Effector memory CD8-positive, alpha-beta T cell (primary cell): ENCODE measurements around the gene POLR1H.
A peak's percentile ranks its signal among the peaks of the same experiment; 100 is the strongest.

ENCODE experiments used
- ATAC-seq: fragments of 150-1000 bp; cut with Tn5 transposase; replicated peaks from 2 replicates; pipeline ENCODE4 v1.10.0; 2021; ENCODE audit warnings: mild to moderate bottlenecking, moderate library complexity
- DNase-seq, 3 experiments: peaks; one replicate each; pipeline ENCODE4 v3.0.0; 2021
- H3K27ac Mint-ChIP-seq, 2 donors: one replicate each; pipeline ENCODE4 v1.8.0; 2022; ENCODE audit warnings: mild to moderate bottlenecking in 2 of 2, mixed read lengths in 2 of 2, moderate library complexity in 2 of 2
- H3K27me3 Mint-ChIP-seq, 2 donors: one replicate each; pipeline ENCODE4 v1.8.0; 2022; ENCODE audit warnings: mixed read lengths in 2 of 2
- H3K36me3 Mint-ChIP-seq: one replicate; pipeline ENCODE4 v1.8.0; 2022; ENCODE audit warnings: mild to moderate bottlenecking, moderate library complexity, mixed read lengths; ENCODE audit not compliant: insufficient read depth
- H3K4me1 Mint-ChIP-seq, 2 donors: one replicate each; pipeline ENCODE4 v1.8.0; 2022; ENCODE audit warnings: low read depth in 2 of 2, mixed read lengths in 2 of 2
- H3K4me3 Mint-ChIP-seq, 2 donors: one replicate each; pipeline ENCODE4 v1.8.0; 2022; ENCODE audit warnings: mild to moderate bottlenecking in 2 of 2, mixed read lengths in 2 of 2, moderate library complexity in 2 of 2
- H3K9me3 Mint-ChIP-seq, 2 donors: one replicate each; pipeline ENCODE4 v1.8.0; 2022; ENCODE audit warnings: mixed read lengths in 2 of 2

The POLR1H gene

GRCh38 chr6:30066577-30067459, 5.8 kb downstream of the POLR1H start, which contains the start of gene PPP1R11:
PPP1R11 (plus strand) TSS chr6:30067198; CDS start chr6:30067411, 213 bp downstream.
- peaks cover 61% of the 10 kb centered on the region for H3K36me3 Mint-ChIP-seq

GRCh38 chr6:30067460-30068139, 6.5 kb downstream of the POLR1H start:
- H3K9me3 Mint-ChIP-seq: no peaks in the 10 kb centered on the region
- peaks cover 40 to 46% of the 10 kb centered on the region in 2 donors for H3K4me1 Mint-ChIP-seq
- H3K36me3 Mint-ChIP-seq: peaks cover 53% of the 10 kb centered on the region
- DNase-seq: no peak
- H3K27ac Mint-ChIP-seq: peak overlapping the region; percentile 96 to 99
- H3K4me3 Mint-ChIP-seq: peak overlapping the region; percentile 83 to 95
- peaks cover 21 to 27% of the 10 kb centered on the region in 2 donors for H3K27me3 Mint-ChIP-seq
- ATAC-seq: no peak

More at GRCh38 chr6:30066577-30067459, 5.8 kb downstream of the POLR1H start, which contains the start of gene PPP1R11:
- Mint-ChIP-seq H3K27ac (peak within 1 kb of the TSS; percentile 96 to 99), H3K4me3 (peak within 1 kb of the TSS; percentile 83 to 95), H3K4me1 (peaks cover 43 to 48% of the 10 kb centered on the region in 2 donors), H3K9me3 (no peaks in the 10 kb centered on the region), H3K27me3 (peaks cover 15 to 19% of the 10 kb centered on the region in 2 donors)
- DNase-seq (peak; percentile 97 to 98 (median 97)), ATAC-seq (peak; percentile 96)

GRCh38 chr6:30071081-30071818, 10.2 kb downstream of the POLR1H start:
- Mint-ChIP-seq H3K4me3 (peak overlapping the region in 1 of 2 donors; percentile 20), H3K4me1 (peaks cover 47 to 53% of the 10 kb centered on the region in 2 donors), H3K36me3 (peaks cover 51% of the 10 kb centered on the region), H3K27ac (no peak overlapping the region), H3K9me3 (no peaks in the 10 kb centered on the region), H3K27me3 (peaks cover 50 to 63% of the 10 kb centered on the region in 2 donors)
- ATAC-seq: no peak
- no peak for DNase-seq

DNA sequence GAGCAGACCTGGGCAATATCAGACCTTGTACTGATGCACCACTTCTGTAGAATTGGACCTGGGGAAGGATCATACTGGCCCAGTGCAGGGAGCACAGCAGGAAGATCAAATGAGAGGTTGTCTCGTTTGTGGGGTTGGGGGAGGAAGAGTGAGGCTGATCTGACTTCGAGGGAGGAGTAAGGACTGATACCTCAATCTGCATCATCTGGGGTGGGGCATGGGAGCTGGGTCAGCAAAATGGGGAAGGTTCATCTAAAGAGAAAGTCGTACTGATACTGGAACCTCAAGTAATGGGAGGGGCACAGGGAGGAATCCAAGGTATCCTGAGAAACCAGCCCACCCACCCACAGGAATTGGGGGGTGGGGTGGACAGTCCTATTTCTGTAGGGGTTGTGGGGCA, 10.8 kb downstream of the POLR1H start:
- ATAC-seq (no peak), DNase-seq (no peak)
- no peaks in the 10 kb centered on the region for H3K9me3 Mint-ChIP-seq
- peaks cover 56 to 70% of the 10 kb centered on the region in 2 donors for H3K27me3 Mint-ChIP-seq
- peaks cover 46 to 53% of the 10 kb centered on the region in 2 donors for H3K4me1 Mint-ChIP-seq
- peaks cover 48% of the 10 kb centered on the region for H3K36me3 Mint-ChIP-seq
- no peak overlapping the region for H3K4me3 Mint-ChIP-seq
- no peak overlapping the region for H3K27ac Mint-ChIP-seq

GRCh38 chr6:30073489-30074235, 12.6 kb downstream of the POLR1H start:
- peaks cover 41 to 42% of the 10 kb centered on the region in 2 donors for H3K4me1 Mint-ChIP-seq
- ATAC-seq: no peak
- DNase-seq: no peak
- peaks cover 34% of the 10 kb centered on the region for H3K36me3 Mint-ChIP-seq
- peak overlapping the region; percentile 38 to 70 for H3K4me3 Mint-ChIP-seq
- no peak overlapping the region for H3K27ac Mint-ChIP-seq
- H3K9me3 Mint-ChIP-seq: no peaks in the 10 kb centered on the region
- H3K27me3 Mint-ChIP-seq: peaks cover 62 to 71% of the 10 kb centered on the region in 2 donors

GRCh38 chr6:30074331-30075093, 13.4 kb downstream of the POLR1H start:
- H3K27ac Mint-ChIP-seq: no peak overlapping the region

DNA sequence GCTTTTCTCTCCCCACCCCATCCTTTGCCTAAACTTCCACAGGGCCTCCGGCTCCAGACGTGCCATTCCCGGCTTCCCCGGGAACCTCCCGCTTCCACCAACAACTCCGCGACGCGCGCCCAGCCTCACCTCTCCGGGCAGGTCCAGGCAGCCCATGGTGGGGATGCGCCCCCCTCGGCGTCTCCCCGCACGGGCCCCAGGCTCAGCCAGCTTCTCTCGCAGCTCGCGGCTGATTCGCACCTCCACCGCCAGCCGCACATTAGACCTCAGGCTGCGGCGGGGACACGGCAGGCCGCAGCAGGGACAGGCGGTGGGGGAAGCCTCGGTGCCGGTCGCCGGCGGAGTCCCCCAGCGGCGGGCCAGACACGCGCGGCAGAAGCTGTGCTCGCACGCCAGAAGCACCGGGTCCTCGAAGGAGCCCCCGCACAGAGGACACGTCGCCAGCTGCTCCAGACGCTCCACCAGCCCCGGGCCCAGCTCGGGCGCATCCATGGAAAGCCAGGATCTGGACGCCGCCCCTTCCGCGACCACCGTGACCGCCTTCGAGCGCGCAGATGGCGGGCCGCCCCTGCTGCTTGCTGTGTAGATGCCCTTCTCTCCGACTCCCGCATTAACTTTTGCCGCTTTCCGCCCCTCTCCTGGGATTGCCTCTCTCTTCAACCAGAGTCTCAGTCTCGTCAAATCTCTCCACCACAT, 14.2 kb downstream of the POLR1H start, which contains the start of gene RNF39:
Gene RNF39, minus strand, starts transcription at position 676 of the 696 bp plus-strand sequence. Its CDS starts 184 bp downstream, at position 492.
- no peak for DNase-seq
- ATAC-seq: peak; percentile 42
- Mint-ChIP-seq H3K9me3 (no peaks in the 10 kb centered on the region), H3K36me3 (peaks cover 18% of the 10 kb centered on the region), H3K27ac (no peak within 1 kb of the TSS), H3K27me3 (peaks cover 59 to 79% of the 10 kb centered on the region in 2 donors), H3K4me3 (peak within 1 kb of the TSS; percentile 70 to 78), H3K4me1 (peaks cover 36 to 39% of the 10 kb centered on the region in 2 donors)

More at GRCh38 chr6:30074331-30075093, 13.4 kb downstream of the POLR1H start:
- Mint-ChIP-seq H3K4me1 (peaks cover 40 to 41% of the 10 kb centered on the region in 2 donors), H3K36me3 (peaks cover 25% of the 10 kb centered on the region), H3K9me3 (no peaks in the 10 kb centered on the region), H3K27me3 (peaks cover 62 to 78% of the 10 kb centered on the region in 2 donors), H3K4me3 (peak overlapping the region; percentile 38 to 70)
- DNase-seq (no peak), ATAC-seq (no peak)

DNA sequence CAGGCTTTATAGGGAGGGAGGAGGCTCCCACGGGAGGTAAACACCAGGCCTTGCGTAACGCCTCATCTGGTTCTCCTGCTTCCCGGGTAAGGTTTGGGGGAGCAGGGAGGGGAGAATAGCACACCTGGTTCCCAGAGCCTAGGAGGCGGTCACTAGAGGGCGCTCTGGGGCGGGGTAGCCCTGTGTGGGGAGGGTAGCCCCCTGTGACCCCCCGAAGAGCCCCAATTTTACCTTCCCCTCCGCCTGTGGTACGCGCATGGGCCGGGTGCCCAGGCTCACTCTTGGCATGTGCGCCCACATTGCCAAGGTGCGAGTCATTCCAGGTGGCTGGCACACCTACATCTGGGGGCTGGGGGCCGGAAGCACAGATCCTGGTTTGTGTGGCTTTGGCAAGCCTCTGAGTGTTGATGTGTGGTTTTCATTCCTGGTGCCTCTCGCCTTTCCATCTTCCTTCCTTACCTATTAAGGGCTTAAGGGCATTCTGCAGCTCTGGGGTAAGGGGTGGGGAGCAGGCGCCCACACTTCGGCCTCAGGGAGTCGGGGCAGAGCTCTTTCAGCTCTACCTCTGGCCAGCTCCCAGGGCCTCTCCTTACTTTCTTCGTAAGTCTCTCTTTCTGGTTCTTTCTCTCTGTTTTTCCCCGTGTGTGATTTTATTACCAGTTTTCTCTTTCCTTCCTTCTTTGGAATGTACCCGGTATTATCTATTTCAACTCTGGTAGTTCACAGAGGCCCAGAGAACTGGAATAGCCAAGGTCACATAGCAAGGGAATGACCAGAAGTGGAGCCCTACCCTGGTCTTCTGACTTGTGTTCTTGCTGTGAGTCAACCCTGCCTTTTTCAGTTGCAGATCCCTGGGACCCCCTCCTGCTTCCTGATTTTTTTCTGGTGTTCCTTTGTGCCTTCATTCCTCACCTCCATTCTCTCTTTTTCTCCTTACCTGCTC, 15.0 kb downstream of the POLR1H start:
- Mint-ChIP-seq H3K27me3 (peaks cover 51 to 70% of the 10 kb centered on the region in 2 donors), H3K4me3 (peak overlapping the region; percentile 70 to 78), H3K4me1 (peaks cover 30 to 31% of the 10 kb centered on the region in 2 donors), H3K9me3 (no peaks in the 10 kb centered on the region), H3K27ac (no peak overlapping the region), H3K36me3 (peaks cover 14% of the 10 kb centered on the region)
- ATAC-seq (no peak), DNase-seq (no peak)

- Mint-ChIP-seq H3K27ac (no peak overlapping the region), H3K27me3 (peaks cover 43 to 60% of the 10 kb centered on the region in 2 donors), H3K36me3 (peaks cover 10% of the 10 kb centered on the region), H3K9me3 (no peaks in the 10 kb centered on the region), H3K4me3 (no peak overlapping the region), H3K4me1 (peaks cover 23 to 28% of the 10 kb centered on the region in 2 donors)
- DNase-seq (no peak), ATAC-seq (peak; percentile 30)
Observed at GRCh38 chr6:30077218-30077617, 16.2 kb downstream of the POLR1H start.

- ATAC-seq: no peak
- H3K4me1 Mint-ChIP-seq: no peaks in the 10 kb centered on the region
- no peak overlapping the region for H3K27ac Mint-ChIP-seq
- H3K27me3 Mint-ChIP-seq: peaks cover 72 to 78% of the 10 kb centered on the region in 2 donors
- DNase-seq: no peak
- no peaks in the 10 kb centered on the region for H3K9me3 Mint-ChIP-seq
- peaks cover 2% of the 10 kb centered on the region for H3K36me3 Mint-ChIP-seq
- no peak overlapping the region for H3K4me3 Mint-ChIP-seq
Observed at GRCh38 chr6:30087876-30088275, 26.8 kb downstream of the POLR1H start.
